Activated CD4-positive, alpha-beta T cell treated with anti-CD3 and anti-CD28 coated beads, Interleukin-2, Interleukin-6, amounts not matched to agents 100 ng/mL and 50 ng/mL, durations not matched to agents 16 hours and 8 hours (primary cell): ENCODE results near the gene PARVA.

ENCODE experiments used
- DNase-seq: peaks from one replicate; pipeline ENCODE4 v3.0.0-alpha.2; 2020

PARVA gene

DNA sequence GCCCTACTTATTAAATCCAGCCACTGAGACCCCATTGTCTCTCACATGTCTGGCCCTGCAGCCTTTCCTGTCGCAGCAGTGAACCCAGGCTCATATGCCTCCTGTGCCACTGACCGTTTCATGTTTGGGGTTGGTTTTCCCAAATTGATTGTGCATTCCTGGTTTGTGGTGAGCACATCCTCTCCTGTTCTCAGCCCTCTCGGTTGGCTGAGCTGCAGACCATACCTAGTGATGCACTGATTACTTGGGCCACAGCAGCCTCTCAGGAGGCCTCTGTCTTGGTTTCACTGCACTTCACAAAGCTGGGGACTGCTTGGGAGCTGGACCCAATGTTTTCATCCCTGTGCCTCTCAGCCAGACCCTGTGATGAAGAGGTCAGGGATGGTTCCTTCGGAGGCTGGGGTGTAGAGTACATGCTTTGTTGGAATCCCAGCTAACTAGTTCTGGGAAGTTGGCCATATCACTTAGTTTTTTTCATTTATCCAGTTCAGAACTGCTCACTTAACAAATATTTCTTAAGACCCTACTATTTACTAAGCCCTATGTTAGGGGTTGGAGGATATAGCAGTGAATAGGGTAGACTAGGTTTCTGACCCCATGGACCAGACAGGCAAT lies 30.9 kb downstream of the PARVA start:
- no peak for DNase-seq

DNA sequence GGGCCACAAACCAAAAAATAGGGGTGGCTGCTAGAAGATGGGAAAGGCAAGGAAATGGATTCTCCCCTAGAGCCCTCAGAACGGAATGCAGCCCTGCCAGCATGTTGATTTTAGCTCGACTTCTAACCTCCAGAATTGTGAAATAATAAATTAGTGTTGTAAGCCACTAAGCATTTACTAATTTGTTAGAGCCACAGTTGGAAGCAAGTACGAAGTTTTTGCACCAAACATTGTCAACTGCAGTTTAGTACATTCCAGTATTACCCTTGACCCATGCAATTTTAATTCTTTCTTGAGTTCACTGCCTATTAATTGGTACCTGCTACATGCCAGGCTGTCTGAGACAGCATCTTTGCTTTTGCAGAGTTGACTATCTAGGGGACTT lies 32.2 kb downstream of the PARVA start:
- DNase-seq = no peak

DNA sequence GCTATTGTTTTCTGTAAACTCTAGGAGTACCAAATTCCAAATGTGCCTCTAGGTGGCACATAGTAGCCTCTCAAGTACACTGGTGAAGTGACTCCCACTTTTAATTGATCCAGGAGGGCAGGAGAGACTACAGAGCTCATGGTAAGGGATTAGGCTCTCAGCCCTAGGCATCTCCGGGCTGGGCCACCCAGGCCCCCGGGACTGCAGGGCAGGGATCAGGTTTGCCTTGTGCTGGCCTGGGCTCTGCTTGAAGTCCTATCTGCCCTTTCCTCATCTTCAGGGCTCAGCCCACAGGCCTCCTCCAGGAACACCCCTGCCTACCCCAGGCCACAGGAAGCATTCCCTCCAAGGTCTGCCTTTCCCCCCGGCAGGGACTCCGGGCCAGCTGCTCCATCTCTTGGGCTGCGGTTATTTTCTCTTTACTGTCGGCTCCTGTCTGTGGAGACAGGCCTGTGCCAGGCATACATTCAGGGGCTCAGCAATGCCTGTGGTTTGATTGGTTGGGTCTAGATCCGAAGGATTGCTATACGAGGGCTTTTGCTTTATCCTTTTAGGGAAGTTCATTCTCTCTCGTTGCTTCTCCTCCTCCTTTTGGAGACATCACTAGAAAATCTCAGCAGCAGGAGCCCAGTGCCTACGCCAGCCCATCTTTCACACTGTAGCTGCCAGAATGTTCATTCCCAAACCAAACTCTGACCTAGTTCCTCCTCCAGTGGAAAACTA lies 32.8 kb downstream of the PARVA start:
- DNase-seq = no peak

DNA sequence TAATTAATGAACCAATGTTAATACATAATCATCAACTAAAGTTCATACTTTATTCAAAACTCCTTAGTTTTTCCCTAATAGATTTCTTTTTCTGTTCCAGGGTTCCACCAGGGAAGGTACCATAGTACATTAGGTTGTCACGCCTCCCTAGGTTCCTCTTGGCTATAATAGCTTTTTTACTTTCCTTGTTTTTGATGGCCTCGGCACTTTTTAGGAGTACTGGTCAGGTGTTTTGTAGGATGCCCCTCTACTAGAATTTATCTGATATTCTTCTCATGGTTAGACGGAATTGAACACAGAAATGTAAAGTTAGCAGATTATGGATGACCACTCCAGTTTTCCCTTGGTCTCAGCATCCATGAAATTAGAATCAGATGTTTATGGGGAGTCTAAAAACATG lies 34.0 kb downstream of the PARVA start:
- DNase-seq = no peak

DNA sequence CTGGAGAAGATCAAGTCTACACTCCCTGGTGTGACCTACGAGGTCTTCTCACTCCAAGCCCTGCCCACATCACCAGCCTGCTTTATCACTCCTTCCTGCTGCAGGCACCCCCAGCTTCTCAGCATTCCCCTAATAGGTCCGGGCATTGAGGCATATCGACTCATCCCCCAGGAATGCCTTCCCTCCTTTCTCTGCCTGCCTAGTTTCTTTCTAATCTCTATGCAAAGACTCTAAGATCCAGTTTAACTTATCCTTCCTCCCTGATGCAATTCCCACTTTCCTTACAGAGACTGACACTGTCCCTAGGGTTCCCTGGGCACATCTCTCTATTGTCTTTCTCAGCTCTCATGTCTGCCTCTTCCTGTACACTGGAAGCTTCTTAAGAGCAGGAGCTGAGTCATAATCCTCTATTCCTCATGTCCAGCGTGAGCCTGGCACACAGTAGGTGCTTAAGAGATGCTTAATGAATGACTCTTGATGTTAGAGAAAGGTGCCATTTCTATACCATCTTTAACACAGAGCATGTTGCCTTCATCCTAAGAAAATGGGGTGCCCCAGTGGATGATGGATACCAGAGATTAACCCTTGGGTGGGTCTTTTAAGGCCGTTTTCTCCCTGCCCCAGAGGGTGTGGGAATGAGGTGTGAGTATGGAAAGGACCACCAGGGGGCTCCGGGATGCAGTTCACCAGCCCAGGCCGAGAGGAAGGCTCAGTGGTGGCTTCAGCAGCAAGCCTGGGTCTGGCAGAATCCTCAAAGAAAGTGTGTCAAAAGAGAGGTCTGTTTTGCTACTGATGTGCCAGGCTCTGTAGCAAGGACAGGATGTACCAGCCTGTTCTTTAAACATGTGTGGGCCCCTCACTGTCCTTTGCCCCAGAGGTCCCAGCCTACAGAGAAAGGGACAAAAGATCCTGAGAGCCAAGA lies 34.7 kb downstream of the PARVA start:
- DNase-seq = peak; percentile 41

DNA sequence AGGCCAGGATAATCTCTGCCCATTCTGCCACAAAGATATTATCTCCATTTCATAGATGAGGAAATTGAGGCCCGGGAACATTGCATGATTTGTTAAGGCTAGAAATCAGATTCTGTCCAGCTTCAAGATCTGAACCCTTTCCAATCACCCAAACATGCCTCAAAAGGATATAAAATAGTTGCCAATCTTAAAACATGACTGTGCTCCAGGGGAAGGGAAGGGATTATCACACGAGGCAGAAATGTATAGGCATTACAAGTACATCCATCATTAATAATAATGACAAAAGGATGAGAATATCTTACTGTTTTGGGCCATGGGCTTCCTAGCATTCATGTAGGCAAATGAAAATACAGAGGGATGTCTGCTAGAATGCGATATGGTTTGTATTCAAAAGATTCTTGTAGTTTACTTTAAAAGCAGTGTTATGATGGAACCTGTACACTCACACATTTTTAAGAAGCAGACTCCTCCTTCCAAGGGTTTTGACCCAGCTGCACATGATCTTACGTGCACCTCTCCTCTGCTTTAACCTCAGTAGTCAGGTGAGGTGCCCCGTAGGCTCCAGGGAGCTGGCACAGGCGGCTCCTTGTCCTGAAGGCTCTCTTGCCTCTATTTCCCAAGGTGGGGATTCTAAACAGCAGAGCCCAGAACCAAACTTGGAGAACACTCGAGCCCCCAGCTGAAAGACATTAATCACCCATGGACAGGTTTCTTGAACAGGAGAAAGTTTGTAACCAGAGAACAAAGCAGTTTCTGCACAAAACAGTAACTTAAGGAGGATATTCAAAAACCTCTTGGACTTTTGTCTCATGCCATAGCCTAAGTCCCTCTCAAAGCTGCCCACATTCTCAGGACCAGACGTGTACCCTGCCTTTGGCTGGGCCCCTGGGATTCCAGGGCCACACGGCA lies 36.0 kb downstream of the PARVA start:
- no peak for DNase-seq

DNA sequence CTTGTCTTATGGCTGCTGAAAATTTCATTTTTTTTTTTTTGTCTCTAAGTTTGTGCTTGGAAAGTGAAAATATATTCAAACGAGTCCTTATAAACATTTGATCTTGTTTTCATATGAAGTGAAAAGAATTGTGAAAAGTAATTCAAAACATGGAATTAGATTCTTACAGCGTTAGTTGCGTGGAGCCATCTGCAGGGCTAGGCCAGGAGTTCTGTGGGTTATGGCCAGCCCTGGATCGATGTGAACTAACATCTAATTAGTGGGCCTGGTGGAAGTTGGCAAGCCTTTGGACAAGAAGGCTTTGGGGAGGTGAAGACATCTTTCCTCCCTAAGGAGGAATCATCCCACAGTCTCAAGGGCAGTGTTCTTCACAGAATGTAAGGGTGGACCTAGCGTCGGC lies 37.2 kb downstream of the PARVA start:
- DNase-seq = no peak

DNA sequence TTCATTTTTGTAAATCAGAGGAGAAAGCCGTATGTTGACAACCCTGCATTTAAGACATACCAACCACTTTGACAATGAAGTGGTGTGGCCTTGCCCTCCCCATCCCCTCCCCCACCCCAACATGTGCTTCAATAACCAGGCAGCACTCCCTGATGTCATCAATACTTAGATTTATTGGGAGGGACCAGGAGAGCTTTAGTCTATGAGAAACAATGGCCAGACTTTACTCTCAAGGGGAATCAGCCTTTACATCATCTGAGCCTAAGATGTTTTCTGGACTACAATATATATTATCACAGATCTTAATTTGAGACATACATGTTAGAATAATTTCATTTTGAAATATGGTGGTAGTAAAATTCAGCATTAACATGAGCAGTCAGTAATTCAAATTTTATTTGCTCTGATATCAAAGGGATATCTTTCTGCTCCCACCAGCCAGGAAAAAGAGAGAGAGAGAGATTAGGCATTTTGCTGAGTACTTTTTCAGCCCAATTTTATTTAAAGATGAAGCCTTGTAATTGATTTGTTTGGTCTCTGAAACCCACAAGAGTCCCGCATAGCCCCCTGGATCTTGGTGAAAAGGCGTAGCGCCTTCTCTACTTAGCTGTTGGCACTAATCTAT lies 38.1 kb downstream of the PARVA start:
- no peak for DNase-seq

DNA sequence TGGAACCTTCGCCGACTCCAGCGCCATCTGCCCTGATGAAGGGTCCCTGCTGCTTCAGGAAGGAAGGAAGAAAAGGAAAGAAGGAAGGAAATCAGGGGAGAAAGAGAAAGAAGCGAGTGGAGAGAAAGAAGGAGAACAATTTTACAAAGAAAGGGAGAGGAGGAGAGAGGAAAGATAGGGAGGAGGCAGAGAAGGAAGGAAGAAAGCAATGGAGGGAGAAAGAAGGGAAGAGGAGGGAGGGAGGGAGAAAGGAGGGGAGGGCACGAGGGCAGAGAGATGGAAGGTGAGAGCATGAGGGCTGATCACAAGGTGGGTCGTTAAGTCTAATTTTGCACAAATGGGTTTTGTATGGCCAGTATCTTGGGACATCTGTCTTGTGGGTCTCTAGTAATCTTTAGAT lies 39.2 kb downstream of the PARVA start:
- DNase-seq = no peak

DNA sequence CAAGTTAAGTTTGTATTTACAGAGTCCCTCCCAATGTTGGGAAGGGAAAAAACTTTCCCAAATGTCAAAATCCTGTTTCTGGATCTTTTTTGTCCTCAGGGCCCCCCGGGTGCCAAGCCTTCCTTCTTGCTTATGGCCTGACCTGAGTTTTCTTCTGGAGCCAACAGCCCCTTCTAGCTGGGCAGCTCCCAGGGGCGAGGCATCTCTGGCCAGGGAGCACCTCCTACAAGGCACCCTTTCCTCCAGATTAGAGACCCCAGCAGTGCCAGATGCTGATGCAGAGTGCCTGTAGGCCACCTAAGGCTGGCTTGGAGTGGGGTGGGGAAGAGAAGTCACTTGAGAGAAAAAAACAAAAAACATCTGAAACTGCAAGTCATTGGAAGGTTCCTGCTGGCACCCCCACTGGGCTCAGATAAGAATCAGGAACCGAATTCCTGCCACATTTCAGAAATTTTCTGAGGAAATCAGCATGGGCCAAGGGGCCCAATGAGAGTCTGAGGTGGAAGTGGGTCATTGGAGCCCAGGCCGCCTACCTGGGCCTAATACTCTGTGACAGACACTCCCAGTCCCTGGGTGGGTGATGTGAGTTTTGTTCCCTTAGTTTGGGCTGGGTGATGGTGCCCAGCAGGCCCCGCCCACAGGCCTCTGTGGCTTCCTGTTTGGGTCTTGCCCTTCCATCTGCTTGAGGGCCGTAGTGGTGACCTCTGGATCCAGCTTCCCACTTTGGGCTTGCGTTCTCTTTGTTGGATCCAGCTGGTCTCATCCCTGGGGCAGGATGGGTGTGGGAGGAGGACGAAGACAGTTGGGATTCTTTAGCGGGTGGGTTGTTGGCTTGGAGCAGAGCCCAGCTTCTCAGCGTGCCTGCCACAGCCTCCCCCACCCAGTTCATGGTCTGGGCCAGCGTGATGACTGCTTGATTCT lies 40.6 kb downstream of the PARVA start:
- no peak for DNase-seq

DNA sequence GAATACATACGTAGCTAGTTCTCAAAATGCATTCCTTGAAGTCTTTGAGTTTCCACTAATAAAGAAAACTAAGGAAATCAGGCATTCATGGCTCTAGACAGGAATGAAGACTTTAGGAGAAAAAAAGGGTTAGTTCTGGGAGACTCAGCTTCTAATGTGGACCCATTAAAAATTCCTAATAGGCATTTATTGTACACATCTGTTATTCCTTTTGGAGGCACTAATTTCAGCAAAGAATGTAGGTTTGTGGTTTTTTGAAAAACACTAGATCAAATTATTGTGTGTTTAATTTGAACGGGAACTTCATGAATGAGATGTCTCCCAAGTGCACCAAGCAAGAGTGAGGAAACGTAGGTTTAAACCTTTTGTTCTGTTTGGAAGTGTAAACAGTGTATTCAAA lies 42.7 kb downstream of the PARVA start:
- no peak for DNase-seq

DNA sequence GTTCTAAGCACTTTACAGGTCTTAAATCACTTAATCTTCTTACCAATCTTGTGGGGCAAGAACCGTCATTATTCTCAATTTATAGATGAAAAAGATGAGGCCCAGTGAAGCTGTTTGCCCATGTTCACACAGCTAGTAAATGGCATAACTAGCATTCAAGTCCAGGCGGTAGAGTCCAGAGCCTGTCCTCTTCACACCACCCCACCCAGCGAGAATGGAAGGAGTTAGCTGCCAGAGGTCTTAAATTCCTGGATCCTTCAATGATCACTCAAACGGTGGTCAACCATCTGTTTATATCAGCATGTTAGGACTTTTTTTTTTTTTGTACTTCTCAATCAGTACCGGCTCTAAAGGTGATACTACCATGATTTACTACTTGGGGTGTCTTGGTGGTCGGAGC lies 43.3 kb downstream of the PARVA start:
- DNase-seq = no peak

DNA sequence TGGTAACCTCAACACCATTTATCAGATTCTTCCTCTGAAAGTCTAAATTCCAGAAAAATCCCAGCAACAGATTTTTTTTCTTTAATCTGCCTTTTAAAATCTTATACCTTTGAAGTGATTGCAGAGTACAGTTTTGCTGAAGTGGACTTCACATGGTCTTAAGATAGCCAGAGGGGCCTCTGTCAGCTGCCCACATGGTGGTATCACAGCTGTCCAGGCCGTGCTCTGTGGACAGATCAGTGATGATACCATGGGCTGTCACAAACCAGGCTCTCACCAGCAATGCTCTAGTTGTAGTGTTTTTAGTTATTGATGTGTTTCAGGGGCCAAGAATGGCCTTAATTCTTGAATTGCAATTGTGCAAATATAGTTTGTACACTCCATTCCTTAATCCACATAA lies 44.0 kb downstream of the PARVA start:
- DNase-seq = no peak

DNA sequence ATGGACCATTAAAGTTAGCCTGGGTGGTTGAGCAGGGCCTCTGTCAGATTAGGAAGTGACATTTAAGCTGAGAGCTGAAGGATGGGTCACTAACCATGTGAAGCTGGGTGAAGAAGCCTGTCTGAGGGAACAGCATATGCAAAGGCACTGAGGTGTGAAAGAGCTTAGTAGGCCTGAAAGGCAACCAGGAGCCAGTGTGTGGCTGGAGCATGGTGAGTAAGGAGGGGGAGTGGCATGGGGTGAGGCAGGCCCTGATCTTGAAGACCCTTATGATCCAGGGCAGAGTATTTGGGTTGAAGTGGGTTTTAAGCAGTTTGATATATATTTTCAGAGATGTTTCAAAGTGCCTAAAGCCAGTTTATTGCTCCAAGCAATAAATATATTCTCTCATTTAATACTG lies 48.8 kb downstream of the PARVA start:
- DNase-seq = no peak

DNA sequence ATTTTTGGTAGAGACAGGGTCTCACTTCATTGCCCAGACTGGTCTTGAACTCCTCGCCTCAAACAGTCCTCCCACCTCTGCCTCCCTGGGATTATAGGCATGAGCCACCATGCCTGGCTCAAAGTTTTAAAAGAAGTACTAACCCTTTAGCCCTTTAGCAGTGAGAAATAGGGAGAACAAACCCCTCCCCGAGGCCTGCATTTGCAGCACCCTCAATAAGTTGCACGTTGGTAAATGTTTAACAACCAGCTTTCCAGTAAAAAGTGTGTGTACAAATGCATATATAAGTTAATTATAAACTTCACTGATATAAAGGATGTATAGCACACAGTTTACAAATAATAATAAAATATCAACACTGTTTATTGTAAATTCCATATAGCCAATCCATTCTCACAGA lies 51.8 kb downstream of the PARVA start:
- DNase-seq = no peak

DNA sequence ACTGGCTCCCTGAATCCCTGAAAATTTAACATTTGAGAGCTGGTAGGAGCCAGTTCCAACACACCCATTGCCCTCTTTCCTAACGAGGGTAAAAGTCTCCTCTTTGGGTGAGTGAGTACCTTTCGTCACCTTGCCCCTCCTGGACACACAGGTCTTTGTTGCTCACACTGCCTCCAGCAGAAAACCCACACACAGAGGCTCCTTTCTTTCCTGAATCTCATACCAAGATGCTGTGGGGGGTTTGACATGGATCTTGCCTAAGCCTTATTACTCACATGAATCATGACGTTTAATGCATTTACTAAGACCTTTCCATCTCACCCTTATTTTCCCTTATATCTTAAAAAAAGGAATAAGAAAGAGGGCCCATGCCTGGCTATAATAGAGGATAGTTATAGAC lies 53.0 kb downstream of the PARVA start:
- DNase-seq = no peak

DNA sequence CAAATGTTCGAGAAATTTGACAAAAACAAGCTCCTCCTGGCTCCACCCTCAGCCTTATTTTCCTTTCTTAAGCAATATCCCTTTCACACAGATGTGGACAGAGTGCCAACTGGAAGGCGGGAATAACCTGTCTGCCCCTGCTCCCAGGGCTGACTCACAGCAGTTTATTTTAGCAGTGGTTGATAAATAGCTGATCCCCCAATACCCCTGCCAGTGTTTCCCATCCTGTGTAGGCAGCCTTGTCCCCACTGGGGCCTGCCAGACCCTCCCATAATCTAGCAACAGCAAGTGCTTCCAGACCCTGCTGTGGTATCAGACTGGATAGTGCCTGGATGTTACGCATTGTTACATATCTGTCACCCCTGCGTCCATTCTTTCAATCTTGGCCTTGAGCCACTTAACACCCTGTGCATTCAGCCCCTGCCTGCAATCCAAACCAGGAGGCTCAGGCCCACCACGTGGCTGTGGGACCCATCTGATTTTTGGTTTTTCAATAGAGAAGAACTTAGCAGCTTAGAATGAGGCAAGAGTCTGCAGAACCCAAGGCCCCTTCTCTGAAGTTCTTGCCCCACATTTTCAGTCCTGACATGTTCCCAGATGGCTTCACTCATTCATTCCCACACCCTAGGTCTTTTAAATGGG lies 53.7 kb downstream of the PARVA start:
- DNase-seq = no peak

DNA sequence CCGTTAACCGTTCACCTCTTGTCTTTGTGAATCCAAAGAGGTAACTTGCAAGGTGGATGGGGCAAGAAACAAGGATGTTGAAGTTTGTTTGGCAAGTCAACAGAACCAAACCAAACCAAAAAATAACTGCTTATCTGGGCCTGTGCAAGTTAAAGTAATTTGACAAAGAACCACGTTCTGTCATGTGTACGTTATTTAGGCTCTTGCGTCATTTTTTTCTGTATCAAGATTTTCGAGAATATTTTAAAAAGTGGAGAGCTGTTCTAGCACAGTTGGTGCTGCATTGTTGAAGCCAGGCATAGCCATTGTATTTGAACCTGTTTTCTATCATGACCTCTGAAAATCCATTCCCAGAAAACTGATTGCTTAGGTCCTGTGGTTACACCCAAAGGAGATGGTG lies 55.1 kb downstream of the PARVA start:
- no peak for DNase-seq

DNA sequence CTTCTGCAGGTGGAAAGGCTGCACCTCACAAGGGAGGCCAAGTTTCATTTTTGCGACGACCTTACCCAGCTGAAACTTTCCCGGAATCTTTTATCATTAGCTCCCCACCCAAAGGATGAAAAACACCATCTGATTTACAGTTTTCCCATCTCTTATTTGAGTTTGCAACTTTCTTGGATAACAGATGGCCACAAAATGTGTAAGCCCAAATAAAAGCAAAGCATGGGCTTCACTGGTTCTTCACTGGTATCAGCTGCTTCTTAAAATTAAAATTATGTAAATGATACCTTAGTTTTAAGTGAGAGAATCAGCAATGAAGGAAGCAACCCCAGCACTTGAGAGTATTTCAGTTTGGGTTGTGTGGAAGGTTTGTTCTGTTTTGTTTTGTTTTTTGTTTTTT lies 55.8 kb downstream of the PARVA start:
- DNase-seq = no peak

DNA sequence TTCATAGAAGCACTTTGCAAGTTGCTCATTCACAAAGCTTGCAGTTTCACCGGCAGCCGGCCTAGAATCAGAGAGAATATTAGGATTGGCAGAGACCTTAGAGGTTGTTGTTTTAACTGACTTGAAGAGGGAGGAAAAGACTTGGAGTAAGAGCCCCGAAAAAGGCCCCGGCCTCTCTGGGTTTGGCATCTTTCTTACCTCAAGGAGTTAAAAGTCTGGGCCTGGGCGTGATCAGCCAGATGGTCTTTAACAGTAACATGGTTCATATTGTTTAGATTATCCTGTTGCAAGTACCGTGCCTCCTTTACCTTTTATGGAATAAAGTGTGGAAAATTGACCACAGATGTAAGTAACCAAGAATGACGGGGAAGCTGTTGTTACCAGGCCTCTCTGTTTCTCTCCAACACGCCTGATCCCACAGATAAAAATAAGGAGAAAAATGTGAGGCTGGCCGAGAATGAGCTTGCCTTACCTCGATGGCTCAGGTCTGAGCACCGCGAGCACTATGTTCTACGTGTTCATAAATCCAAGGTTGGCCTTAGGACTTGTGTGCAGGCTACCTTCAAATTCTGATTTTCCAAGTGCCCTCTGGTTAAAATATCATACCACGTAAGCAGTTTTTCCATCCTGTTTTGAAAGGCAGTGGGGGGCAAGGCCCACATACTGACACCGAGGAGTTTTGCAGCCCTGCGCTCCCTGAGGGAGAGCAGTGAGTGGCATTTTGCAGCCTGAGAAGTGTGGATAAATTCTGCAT lies 56.4 kb downstream of the PARVA start:
- no peak for DNase-seq
